DND-41 (cell line): ENCODE results near the gene HDX.

Experiments
- ATAC-seq: fragments of 200-7000 bp; cut with Tn5 transposase; 3 replicates; pipeline ENCODE4 v1.9.1; 2021; ENCODE audit warnings: low read depth; ENCODE audit not compliant: insufficient read depth
- DNase-seq: peaks from one replicate; pipeline ENCODE4 v3.0.0-alpha.2; 2020
- H2AFZ ChIP-seq: 2 replicates; pipeline ENCODE4 v1.6.0; 2012; ENCODE audit warnings: low read depth, low read length
- H3K27ac ChIP-seq: 2 replicates; pipeline ENCODE4 v1.5.1; 2012; ENCODE audit warnings: low read length, inconsistent platforms
- H3K27me3 ChIP-seq: fragments of 200-600 bp; sonication (generic); 2 replicates; pipeline ENCODE4 v1.6.0; 2012; ENCODE audit warnings: low read length, mild to moderate bottlenecking, inconsistent platforms; ENCODE audit not compliant: insufficient read depth, poor library complexity
- H3K36me3 ChIP-seq: 2 replicates; pipeline ENCODE4 v1.5.1; 2012; ENCODE audit warnings: low read length, inconsistent platforms; ENCODE audit not compliant: insufficient read depth
- H3K4me1 ChIP-seq: 2 replicates; pipeline ENCODE4 v1.5.1; 2012; ENCODE audit warnings: mild to moderate bottlenecking, low read length; ENCODE audit not compliant: insufficient read depth
- H3K4me2 ChIP-seq: 2 replicates; pipeline ENCODE4 v1.6.0; 2012; ENCODE audit warnings: mild to moderate bottlenecking, moderate library complexity, low read length, inconsistent platforms; ENCODE audit not compliant: insufficient read depth
- H3K4me3 ChIP-seq, 2 experiments: fragments of 200-600 bp in 1 of 2; shearing (Covaris generic) in 1 of 2; 2 replicates each; pipeline ENCODE4 v1.5.1; 2012 to 2016; ENCODE audit warnings: inconsistent platforms in 2 of 2, low read length in 2 of 2, mild to moderate bottlenecking in 2 of 2, low read depth in 1 of 2, moderate library complexity in 1 of 2
- H3K79me2 ChIP-seq: 2 replicates; pipeline ENCODE4 v1.6.0; 2012; ENCODE audit warnings: low read length, inconsistent platforms; ENCODE audit not compliant: insufficient read depth
- H3K9ac ChIP-seq: 2 replicates; pipeline ENCODE4 v1.6.0; 2012; ENCODE audit warnings: low read depth, mild to moderate bottlenecking, inconsistent platforms, low read length, moderate library complexity
- H3K9me3 ChIP-seq: 2 replicates; pipeline ENCODE4 v1.5.1; 2012; ENCODE audit warnings: low read length, moderate library complexity, mild to moderate bottlenecking, inconsistent platforms; ENCODE audit not compliant: insufficient read depth, severe bottlenecking
- H4K20me1 ChIP-seq: 2 replicates; pipeline ENCODE4 v1.6.0; 2012; ENCODE audit warnings: low read length; ENCODE audit not compliant: insufficient read depth
- EZH2 ChIP-seq: IDR thresholded peaks from 3 replicates; pipeline ENCODE4 v1.6.1; 2012; ENCODE audit warnings: borderline replicate concordance, low read depth, mild to moderate bottlenecking, moderate library complexity, low read length, inconsistent platforms; ENCODE audit not compliant: severe bottlenecking
- TF ChIP-seq, protein P1 (sequence below): IDR thresholded peaks from 2 replicates; pipeline ENCODE4 v1.5.1; 2012; ENCODE audit warnings: borderline replicate concordance, low read length, moderate library complexity, mild to moderate bottlenecking; ENCODE audit not compliant: poor library complexity, severe bottlenecking; ENCODE audit errors: extremely low read depth

The HDX gene

GRCh38 chrX:84475596-84475995, 26.7 kb downstream of the HDX start:
- Histone ChIP-seq H3K9me3 (no peaks in the 10 kb centered on the region), H3K4me1 (no peaks in the 10 kb centered on the region), H2AFZ (no peak overlapping the region), H3K79me2 (no peaks in the 10 kb centered on the region), H3K27ac (no peak overlapping the region), H3K4me3 (no peak overlapping the region), H3K9ac (no peak overlapping the region), H3K36me3 (no peaks in the 10 kb centered on the region), H4K20me1 (no peaks in the 10 kb centered on the region), H3K27me3 (no peaks in the 10 kb centered on the region), H3K4me2 (no peak overlapping the region)
- ATAC-seq (no peak), DNase-seq (no peak)
- TF ChIP-seq, protein P1, sequence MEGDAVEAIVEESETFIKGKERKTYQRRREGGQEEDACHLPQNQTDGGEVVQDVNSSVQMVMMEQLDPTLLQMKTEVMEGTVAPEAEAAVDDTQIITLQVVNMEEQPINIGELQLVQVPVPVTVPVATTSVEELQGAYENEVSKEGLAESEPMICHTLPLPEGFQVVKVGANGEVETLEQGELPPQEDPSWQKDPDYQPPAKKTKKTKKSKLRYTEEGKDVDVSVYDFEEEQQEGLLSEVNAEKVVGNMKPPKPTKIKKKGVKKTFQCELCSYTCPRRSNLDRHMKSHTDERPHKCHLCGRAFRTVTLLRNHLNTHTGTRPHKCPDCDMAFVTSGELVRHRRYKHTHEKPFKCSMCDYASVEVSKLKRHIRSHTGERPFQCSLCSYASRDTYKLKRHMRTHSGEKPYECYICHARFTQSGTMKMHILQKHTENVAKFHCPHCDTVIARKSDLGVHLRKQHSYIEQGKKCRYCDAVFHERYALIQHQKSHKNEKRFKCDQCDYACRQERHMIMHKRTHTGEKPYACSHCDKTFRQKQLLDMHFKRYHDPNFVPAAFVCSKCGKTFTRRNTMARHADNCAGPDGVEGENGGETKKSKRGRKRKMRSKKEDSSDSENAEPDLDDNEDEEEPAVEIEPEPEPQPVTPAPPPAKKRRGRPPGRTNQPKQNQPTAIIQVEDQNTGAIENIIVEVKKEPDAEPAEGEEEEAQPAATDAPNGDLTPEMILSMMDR: no peak
- no peak for TF ChIP-seq EZH2

DNA sequence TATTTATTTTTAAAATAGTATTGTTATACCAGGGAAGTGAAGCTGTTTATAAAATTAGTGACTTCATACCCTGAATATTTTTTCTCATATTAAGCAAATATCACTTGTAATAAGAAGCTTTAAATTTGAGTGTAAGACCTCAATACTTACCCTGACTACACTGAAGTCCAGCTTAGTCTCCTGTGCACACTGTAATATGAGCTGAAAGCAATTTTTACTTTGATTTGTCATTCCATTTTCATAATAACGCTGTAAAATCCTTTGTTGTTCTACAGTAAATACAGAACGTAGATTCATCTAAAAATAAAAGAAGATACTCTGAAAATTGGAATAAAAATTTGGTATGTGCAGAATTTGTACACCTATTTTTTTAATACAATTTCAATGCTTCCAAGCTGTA, 27.2 kb downstream of the HDX start:
- no peaks in the 10 kb centered on the region for H4K20me1 ChIP-seq
- DNase-seq: no peak
- H3K9ac ChIP-seq: no peak overlapping the region
- H3K9me3 ChIP-seq: no peaks in the 10 kb centered on the region
- H3K36me3 ChIP-seq: no peaks in the 10 kb centered on the region
- ATAC-seq: no peak
- H3K27ac ChIP-seq: no peak overlapping the region
- no peak overlapping the region for H3K4me3 ChIP-seq
- H3K79me2 ChIP-seq: no peaks in the 10 kb centered on the region
- TF ChIP-seq, protein P1: no peak
- TF ChIP-seq EZH2: no peak
- H2AFZ ChIP-seq: no peak overlapping the region
- no peaks in the 10 kb centered on the region for H3K27me3 ChIP-seq
- no peak overlapping the region for H3K4me2 ChIP-seq
- no peaks in the 10 kb centered on the region for H3K4me1 ChIP-seq

GRCh38 chrX:84469226-84469625, 33.0 kb downstream of the HDX start:
- Histone ChIP-seq H3K4me2 (no peak overlapping the region), H3K36me3 (no peaks in the 10 kb centered on the region), H4K20me1 (no peaks in the 10 kb centered on the region), H3K9ac (no peak overlapping the region), H3K4me3 (no peak overlapping the region), H3K4me1 (no peaks in the 10 kb centered on the region), H2AFZ (no peak overlapping the region), H3K79me2 (no peaks in the 10 kb centered on the region), H3K9me3 (no peaks in the 10 kb centered on the region), H3K27me3 (no peaks in the 10 kb centered on the region), H3K27ac (no peak overlapping the region)
- TF ChIP-seq, protein P1: no peak
- no peak for TF ChIP-seq EZH2
- DNase-seq (no peak), ATAC-seq (no peak)

- H3K4me1 ChIP-seq: no peaks in the 10 kb centered on the region
- no peak overlapping the region for H3K9ac ChIP-seq
- H3K4me2 ChIP-seq: no peak overlapping the region
- no peak overlapping the region for H3K27ac ChIP-seq
- DNase-seq: no peak
- TF ChIP-seq, protein P1: no peak
- TF ChIP-seq EZH2: no peak
- H3K27me3 ChIP-seq: no peaks in the 10 kb centered on the region
- no peaks in the 10 kb centered on the region for H3K9me3 ChIP-seq
- H3K36me3 ChIP-seq: no peaks in the 10 kb centered on the region
- H2AFZ ChIP-seq: no peak overlapping the region
- H4K20me1 ChIP-seq: no peaks in the 10 kb centered on the region
- ATAC-seq: no peak
- no peak overlapping the region for H3K4me3 ChIP-seq
- H3K79me2 ChIP-seq: no peaks in the 10 kb centered on the region
Measured at GRCh38 chrX:84467898-84468297, 34.4 kb downstream of the HDX start.
